Neural cell (in vitro differentiated cells): ENCODE results near the gene ITM2B. TPM values are rescaled to one million over a fixed set of nuclear protein-coding genes. Genes with fewer than 3 reads are reported as not detected.

Source experiments
- H2AFZ ChIP-seq: fragments of 200-600, 300-800 bp; sonication (generic), shearing (Covaris generic); 2 replicates; pipeline ENCODE4 v1.6.0; 2014; ENCODE audit warnings: low read depth, mild to moderate bottlenecking, antibody characterized with exemption, low read length, moderate library complexity
- H3F3A ChIP-seq: fragments of 200-600 bp; shearing (Covaris generic); 2 replicates; pipeline ENCODE4 v1.6.1; 2016; ENCODE audit warnings: mild to moderate bottlenecking, moderate library complexity, mixed read lengths, antibody characterized with exemption, low read length; ENCODE audit not compliant: insufficient read depth, poor library complexity, severe bottlenecking
- H3K27ac ChIP-seq: fragments of 200-600, 300-800 bp; sonication (generic), shearing (Covaris generic); 2 replicates; pipeline ENCODE4 v1.5.1; 2014; ENCODE audit warnings: mild to moderate bottlenecking, low read length, moderate library complexity
- H3K27me3 ChIP-seq: fragments of 300-800, 200-600 bp; sonication (generic), shearing (Covaris generic); 2 replicates; pipeline ENCODE4 v1.6.0; 2014; ENCODE audit warnings: mild to moderate bottlenecking, low read depth, low read length, moderate library complexity; ENCODE audit not compliant: insufficient read depth
- H3K36me3 ChIP-seq: fragments of 300-800, 200-600 bp; sonication (generic), shearing (Covaris generic); 2 replicates; pipeline ENCODE4 v1.5.1; 2014; ENCODE audit warnings: mild to moderate bottlenecking, antibody characterized with exemption, low read length, moderate library complexity; ENCODE audit not compliant: insufficient read depth
- H3K4me2 ChIP-seq: fragments of 300-800, 200-600 bp; sonication (generic), shearing (Covaris generic); 2 replicates; pipeline ENCODE4 v1.6.0; 2014; ENCODE audit warnings: mild to moderate bottlenecking, low read length
- H3K4me3 ChIP-seq: fragments of 300-800, 200-600 bp; sonication (generic), shearing (Covaris generic); 2 replicates; pipeline ENCODE4 v1.5.1; 2014; ENCODE audit warnings: mild to moderate bottlenecking, low read length, moderate library complexity
- H3K79me2 ChIP-seq: fragments of 200-600 bp; shearing (Covaris generic); replicated peaks from 2 replicates; pipeline ENCODE4 v1.6.0; 2014; ENCODE audit warnings: mild to moderate bottlenecking, low read length, moderate library complexity; ENCODE audit not compliant: insufficient read depth
- H3K9ac ChIP-seq: fragments of 300-800, 200-600 bp; sonication (generic), shearing (Covaris generic); 2 replicates; pipeline ENCODE4 v1.6.1; 2016; ENCODE audit warnings: mild to moderate bottlenecking, low read length, mixed read lengths
- H3K9me2 ChIP-seq: fragments of 200-600 bp; shearing (Covaris generic); 2 replicates; pipeline ENCODE4 v1.6.1; 2016; ENCODE audit warnings: mild to moderate bottlenecking, low read length, mixed read lengths; ENCODE audit not compliant: insufficient read depth
- H3K9me3 ChIP-seq: fragments of 200-600, 300-800 bp; sonication (generic), shearing (Covaris generic); 2 replicates; pipeline ENCODE4 v1.6.1; 2016; ENCODE audit warnings: mild to moderate bottlenecking, mixed run types, low read length, moderate library complexity, mixed read lengths
- H4K20me1 ChIP-seq: fragments of 200-600 bp; shearing (Covaris generic); 2 replicates; pipeline ENCODE4 v1.6.1; 2016; ENCODE audit warnings: mild to moderate bottlenecking, mixed run types; ENCODE audit not compliant: insufficient read depth
- CTCF ChIP-seq: fragments of 450-650 bp; IDR thresholded peaks from 2 replicates; pipeline ENCODE4 v1.5.1; 2014; ENCODE audit warnings: antibody characterized with exemption, mild to moderate bottlenecking, moderate library complexity; ENCODE audit not compliant: poor library complexity, severe bottlenecking
- EP300 ChIP-seq: fragments of 450-650 bp; conservative IDR thresholded peaks from 2 replicates; pipeline ENCODE4 v1.6.1; 2014; ENCODE audit warnings: antibody characterized with exemption, mild to moderate bottlenecking, moderate library complexity; ENCODE audit not compliant: poor library complexity, severe bottlenecking
- EZH2 ChIP-seq: fragments of 200-600, 300-800 bp; shearing (Covaris generic), sonication (generic); IDR thresholded peaks from 2 replicates; pipeline ENCODE4 v1.6.1; 2014; ENCODE audit warnings: antibody characterized with exemption, low read length, borderline replicate concordance, mild to moderate bottlenecking; ENCODE audit not compliant: insufficient read depth, poor library complexity, severe bottlenecking
- MXI1 ChIP-seq: fragments of 450-650 bp; conservative IDR thresholded peaks from 2 replicates; pipeline ENCODE4 v1.6.1; 2014; ENCODE audit warnings: antibody characterized with exemption, mild to moderate bottlenecking; ENCODE audit not compliant: poor library complexity, severe bottlenecking
- POLR2AphosphoS5 ChIP-seq: IDR thresholded peaks from 2 replicates; pipeline ENCODE4 v1.6.1; 2012
- RAD21 ChIP-seq: fragments of 450-650 bp; conservative IDR thresholded peaks from 2 replicates; pipeline ENCODE4 v1.6.1; 2014; ENCODE audit warnings: antibody characterized with exemption, mild to moderate bottlenecking, moderate library complexity
- REST ChIP-seq: IDR thresholded peaks from 2 replicates; pipeline ENCODE4 v1.6.1; 2012; ENCODE audit warnings: borderline replicate concordance
- SMC3 ChIP-seq: fragments of 450-650 bp; conservative IDR thresholded peaks from 2 replicates; pipeline ENCODE4 v1.6.1; 2014; ENCODE audit warnings: antibody characterized with exemption, mild to moderate bottlenecking, moderate library complexity; ENCODE audit not compliant: poor library complexity
- TAF1 ChIP-seq: IDR thresholded peaks from 2 replicates; pipeline ENCODE4 v1.6.1; 2012; ENCODE audit warnings: low read depth
- polyA plus RNA-seq: library from polyadenylated mRNA; depleted of rRNA; stranded (reverse); fragments of >200 nt; gene quantifications from 2 replicates; pipeline ENCODE4 v1.2.3, GENCODE V29; 2014

Gene ITM2B
- polyA plus RNA-seq, 1 donor from 2014 or later: 275 TPM

- Histone ChIP-seq H4K20me1 (no peaks in the 10 kb centered on the region), H3K36me3 (peaks cover 13% of the 10 kb centered on the region), H3K27me3 (no peaks in the 10 kb centered on the region), H2AFZ (no peak overlapping the region), H3F3A (no peaks in the 10 kb centered on the region), H3K9me3 (no peaks in the 10 kb centered on the region), H3K4me2 (no peak overlapping the region), H3K9me2 (no peaks in the 10 kb centered on the region), H3K4me3 (no peak overlapping the region), H3K79me2 (no peaks in the 10 kb centered on the region), H3K27ac (no peak overlapping the region), H3K9ac (no peak overlapping the region)
- no peak for TF ChIP-seq TAF1
- no peak for TF ChIP-seq POLR2AphosphoS5
- TF ChIP-seq EZH2: no peak
- TF ChIP-seq EP300: no peak
- TF ChIP-seq SMC3: no peak
- TF ChIP-seq MXI1: no peak
- no peak for TF ChIP-seq CTCF
These were observed 40.3 kb downstream of the ITM2B start for GRCh38 chr13:48273346-48273745.

GRCh38 chr13:48275507-48275906 is 42.5 kb downstream of the ITM2B start:
- no peak overlapping the region for H3K9ac ChIP-seq
- TF ChIP-seq RAD21: no peak
- no peak for TF ChIP-seq POLR2AphosphoS5
- no peak for TF ChIP-seq REST
- TF ChIP-seq EZH2: no peak
- no peak for TF ChIP-seq EP300
- no peak for TF ChIP-seq MXI1
- TF ChIP-seq TAF1: no peak
- TF ChIP-seq CTCF: no peak
- TF ChIP-seq SMC3: no peak
- H3K9me2 ChIP-seq: no peaks in the 10 kb centered on the region
- H3K4me3 ChIP-seq: no peak overlapping the region
- H3K27me3 ChIP-seq: no peaks in the 10 kb centered on the region
- no peaks in the 10 kb centered on the region for H4K20me1 ChIP-seq
- H3K36me3 ChIP-seq: peaks cover 9% of the 10 kb centered on the region
- no peaks in the 10 kb centered on the region for H3F3A ChIP-seq
- no peak overlapping the region for H2AFZ ChIP-seq
- H3K27ac ChIP-seq: no peak overlapping the region
- H3K4me2 ChIP-seq: no peak overlapping the region
- H3K9me3 ChIP-seq: no peaks in the 10 kb centered on the region
- H3K79me2 ChIP-seq: no peaks in the 10 kb centered on the region
